Gastroesophageal sphincter (tissue), 3 donors: Measurements from ENCODE around the gene PKHD1.

Experiments used
- CTCF ChIP-seq, 4 experiments: fragments of 200-600 bp in 2 of 4; fragments of 450-650 bp in 2 of 4; sonication (generic) in 1 of 4; IDR thresholded peaks; one replicate each; pipeline ENCODE4 v1.5.1; 2017 to 2019; ENCODE audit warnings: antibody characterized with exemption in 4 of 4, mild to moderate bottlenecking in 2 of 4, moderate library complexity in 2 of 4
- POLR2A ChIP-seq, 2 donors: fragments of 450-650 bp; IDR thresholded peaks; one replicate each; pipeline ENCODE4 v1.6.1; 2017; ENCODE audit warnings: antibody characterized with exemption in 2 of 2, mild to moderate bottlenecking in 2 of 2, moderate library complexity in 1 of 2

DNA sequence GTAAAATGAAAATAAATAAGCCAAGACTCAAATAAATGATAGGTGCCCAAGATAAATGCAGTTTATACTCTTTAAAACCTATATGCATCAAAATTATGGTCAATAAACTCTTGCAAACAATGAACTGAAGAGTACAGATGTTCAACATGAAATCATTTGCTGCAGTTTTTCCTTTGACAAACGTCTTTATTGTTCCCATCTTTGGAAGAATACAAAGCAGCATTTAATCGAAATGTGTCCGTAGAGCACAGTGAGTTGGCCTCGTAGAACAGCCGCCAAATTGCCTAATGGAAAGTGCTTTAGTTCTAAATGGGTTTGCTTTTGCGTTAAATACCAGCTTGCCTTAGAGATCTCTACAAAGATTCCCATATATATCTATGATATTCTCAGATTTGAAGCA, 447.4 kb downstream of the PKHD1 start:
- TF ChIP-seq CTCF (IDR thresholded peaks at IDR 0.05) (no peak), POLR2A (IDR thresholded peaks at IDR 0.05) (no peak)
